Fibroblast of skin of left biceps (primary cell): ENCODE measurements around the gene EMP1.
A peak's percentile ranks its signal among the peaks of the same experiment; 100 is the strongest.

Experiments
- DNase-seq, 2 experiments: peaks; one replicate each; pipeline ENCODE4 v3.0.0-alpha.2; 2013; ENCODE audit warnings: low read depth in 2 of 2

Gene EMP1, protein sequence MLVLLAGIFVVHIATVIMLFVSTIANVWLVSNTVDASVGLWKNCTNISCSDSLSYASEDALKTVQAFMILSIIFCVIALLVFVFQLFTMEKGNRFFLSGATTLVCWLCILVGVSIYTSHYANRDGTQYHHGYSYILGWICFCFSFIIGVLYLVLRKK

DNA sequence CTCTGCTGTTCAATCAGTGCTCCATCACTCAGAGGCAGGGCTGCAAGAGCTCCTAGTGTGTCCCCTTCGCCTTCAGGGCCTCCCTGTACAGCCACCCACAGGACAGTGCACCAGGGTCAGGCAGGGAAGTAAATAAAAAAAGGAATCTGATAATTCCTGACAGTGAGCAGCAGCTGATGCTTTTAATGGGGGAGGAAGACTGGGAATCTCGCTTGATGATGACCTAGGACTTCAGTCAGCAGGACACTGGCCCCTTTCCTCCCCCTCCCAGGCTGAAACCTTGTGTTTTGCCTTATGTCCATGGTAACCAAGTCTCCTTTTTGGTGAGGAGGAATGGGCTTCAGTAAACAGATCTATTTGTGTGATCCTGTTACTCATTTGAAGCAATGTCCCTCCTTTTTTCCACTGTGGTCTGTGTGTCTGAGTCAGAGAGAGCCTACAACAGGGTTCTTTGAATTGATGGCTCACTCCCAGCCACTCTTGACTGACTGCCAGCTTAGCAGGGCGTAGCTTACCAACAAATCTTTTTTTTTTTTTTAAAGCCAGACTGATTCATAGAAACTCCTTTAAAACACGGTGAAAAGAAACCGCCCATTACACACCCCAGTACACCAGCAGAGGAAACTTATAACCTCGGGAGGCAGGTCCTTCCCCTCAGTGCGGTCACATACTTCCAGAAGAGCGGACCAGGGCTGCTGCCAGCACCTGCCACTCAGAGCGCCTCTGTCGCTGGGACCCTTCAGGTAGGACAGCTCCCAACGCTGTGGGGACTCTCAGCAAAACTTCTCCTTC is at the start of gene EMP1:
TSS of gene EMP1 (plus strand) at position 597 of the 792 bp plus-strand sequence. CDS start 14,785 bp downstream, outside the sequence.
- peak; percentile 99 for DNase-seq

- DNase-seq, result no peak
These were observed 48.6 kb upstream of the EMP1 start for GRCh38 chr12:13147688-13148484.

GRCh38 chr12:13148485-13148847 is 48.1 kb upstream of the EMP1 start:
- DNase-seq, result no peak

DNA sequence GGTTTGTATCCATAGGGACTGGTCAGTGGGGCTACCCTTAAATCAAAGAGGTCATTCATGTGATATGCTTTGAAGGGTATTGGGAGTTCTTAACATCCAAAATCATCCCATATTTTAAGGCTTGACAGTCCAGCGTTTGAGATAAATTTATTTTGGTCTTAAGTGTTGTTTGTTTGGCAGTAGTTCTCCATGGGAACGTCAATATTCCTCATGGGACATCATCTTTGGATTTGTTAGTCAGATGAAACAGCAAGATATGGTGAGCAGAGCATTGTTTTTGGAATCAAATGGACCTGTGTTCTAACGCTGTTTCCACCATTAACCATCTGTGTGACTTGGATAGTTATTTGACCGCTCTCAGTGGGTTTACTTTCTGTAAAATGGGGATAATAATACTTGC is 47.1 kb upstream of the EMP1 start:
- no peak for DNase-seq

- DNase-seq, result no peak
These were observed 44.2 kb upstream of the EMP1 start for GRCh38 chr12:13152281-13152680.

GRCh38 chr12:13152756-13153155 is 43.8 kb upstream of the EMP1 start:
- no peak for DNase-seq

DNA sequence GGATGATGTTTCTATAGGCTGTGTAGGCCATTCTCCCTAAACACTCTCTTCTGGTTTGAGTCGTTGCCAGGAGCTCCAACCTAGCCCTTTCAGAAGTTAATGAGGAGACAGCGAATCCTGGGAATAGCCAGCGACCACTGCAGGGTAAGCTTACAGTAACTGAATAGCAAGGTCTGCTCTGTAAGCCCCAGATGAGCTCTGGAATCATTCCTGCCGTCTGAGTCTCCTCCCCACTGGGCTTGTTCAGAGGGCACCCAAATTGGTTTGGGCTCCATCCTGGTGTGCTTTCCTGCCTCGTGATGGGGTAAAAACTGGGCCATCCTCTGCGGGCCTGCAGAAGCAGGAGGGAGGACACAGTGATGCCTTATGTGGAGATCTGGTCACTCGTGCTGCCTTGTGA is 43.3 kb upstream of the EMP1 start:
- DNase-seq, result no peak

DNA sequence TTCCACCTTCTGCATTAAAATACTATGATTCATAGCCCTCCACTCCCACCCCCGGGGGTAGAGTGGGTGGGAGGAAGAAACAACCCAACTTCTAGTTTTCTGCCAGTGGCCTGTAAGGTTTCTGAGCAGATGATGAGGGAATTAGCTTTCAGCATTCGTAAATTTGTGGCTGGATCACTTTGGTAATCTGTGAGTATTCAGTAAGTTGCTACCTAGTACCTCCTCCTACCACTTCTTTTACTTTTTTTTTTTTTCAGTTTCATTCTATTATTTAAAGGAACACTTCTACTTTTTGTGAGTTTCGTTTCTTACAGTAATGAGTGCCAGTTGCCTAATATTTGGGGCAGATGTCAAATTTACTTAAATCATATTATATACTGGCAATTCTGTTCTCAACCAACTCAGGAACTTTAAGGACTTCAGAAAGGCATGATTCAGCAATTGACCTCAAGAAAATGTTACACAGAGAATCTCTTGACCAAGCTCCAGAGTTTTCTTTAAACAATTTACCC is 42.4 kb upstream of the EMP1 start:
- no peak for DNase-seq

DNA sequence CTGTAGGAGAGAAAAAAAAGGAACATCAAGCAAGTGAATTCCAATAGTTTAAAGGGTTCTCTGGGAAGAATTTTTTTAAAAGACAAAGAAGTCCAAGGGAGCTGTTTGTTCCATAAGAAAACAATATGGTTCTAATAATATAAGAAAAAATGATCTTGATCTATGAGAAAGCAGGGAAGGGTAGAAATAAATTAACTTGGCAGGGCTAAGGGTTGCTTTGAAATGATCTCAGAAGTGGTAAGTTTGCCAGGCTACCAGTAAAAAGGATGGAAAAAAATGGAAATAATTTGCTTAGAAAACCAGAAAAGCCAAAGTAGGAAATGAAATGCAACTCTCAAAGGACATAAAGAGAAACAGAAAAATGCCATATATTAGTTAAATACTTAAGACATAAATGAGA is 41.7 kb upstream of the EMP1 start:
- DNase-seq, result no peak

DNA sequence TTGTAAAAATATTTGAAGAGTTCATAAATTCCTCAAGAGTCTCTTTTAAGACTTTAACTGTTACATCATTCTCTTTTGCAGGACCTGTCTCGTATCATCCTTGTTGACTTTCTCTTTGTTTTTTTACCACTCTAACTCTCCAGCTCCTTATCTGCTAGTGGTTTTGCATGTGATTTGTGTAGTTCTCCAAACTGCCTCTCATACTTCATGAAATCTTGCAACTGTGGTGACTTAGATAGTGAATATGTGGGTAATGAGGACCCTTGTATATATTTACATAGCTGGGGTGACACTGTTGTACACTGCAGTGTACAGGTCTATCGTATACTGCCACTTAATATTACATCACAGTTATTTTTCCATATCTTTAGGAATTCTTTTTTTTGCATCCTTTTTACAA is 40.2 kb upstream of the EMP1 start:
- no peak for DNase-seq

DNA sequence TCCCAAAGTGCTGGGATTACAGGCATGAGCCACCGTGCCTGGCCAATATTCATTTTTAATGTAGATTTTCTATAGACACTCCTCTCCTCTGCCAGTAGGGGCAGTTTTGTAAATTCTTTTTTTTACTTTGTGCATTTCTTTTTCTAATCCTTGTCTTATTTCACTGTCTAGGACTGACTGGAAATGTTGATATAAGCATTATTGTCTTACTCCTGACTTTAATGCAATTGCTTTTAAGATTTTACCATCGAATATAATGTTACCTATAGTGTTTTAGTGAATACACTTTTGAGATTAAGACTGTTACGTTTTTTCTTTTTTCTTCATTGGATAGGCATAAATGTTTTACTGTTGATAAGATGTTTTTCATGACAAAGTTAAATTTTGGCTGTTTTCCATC is 35.4 kb upstream of the EMP1 start:
- no peak for DNase-seq

- no peak for DNase-seq
These were observed 33.6 kb upstream of the EMP1 start for GRCh38 chr12:13162904-13163303.

GRCh38 chr12:13163868-13164635 is 32.5 kb upstream of the EMP1 start:
- DNase-seq, result no peak

DNA sequence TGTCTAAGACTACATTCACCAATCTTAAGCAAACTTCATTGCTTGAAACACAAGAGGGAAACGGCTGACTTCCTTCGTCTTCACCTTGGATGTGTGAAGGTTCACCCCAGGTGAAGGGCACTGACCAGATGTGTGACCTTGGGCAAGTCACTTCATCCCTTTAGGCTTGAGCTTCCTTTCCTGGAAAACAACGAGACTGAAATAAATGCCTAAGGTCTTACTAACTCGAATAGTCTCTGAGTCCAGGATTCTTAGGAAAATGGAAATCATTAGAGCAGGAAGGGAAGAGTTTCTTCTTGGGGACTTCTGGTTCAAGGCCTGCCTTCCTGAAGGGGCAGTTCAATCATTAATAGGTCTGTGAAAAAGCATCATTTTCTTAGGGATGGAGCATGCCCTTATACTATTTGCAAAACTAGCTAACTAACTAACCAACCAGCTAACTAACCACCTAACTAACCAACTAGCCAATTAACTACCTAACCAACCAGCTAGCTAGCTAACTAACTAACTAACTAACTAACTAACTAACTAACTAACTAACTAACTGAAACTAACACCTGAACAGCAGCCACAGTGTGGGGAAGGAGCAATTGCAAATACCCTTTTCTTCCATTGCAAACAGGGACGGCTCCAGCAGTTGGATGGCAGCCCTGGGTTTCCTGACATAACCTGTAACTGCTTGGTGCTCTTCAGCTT is 31.5 kb upstream of the EMP1 start:
- no peak for DNase-seq

- no peak for DNase-seq
These were observed 30.9 kb upstream of the EMP1 start for GRCh38 chr12:13165617-13166041.

DNA sequence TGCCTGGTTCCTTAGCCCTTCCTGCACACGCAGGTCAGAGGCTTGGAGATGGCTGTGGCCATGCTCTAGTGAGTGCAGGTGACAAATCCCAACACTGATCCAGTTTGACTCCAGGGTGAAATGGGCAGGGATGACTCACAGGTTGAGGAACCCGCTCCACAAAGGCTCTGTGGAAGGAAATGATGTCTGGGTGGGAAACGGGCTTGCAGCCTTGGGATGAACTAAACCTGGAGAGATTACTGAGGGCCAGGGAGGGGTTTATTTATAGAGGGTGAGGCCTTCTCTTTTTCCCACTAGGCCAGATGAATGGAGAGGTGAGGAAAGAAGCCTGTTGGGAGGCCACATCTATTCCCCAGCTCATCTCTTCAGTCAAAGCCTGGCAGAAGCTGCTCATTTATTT is 29.3 kb upstream of the EMP1 start:
- no peak for DNase-seq

- no peak for DNase-seq
These were observed 28.6 kb upstream of the EMP1 start for GRCh38 chr12:13167906-13168305.

GRCh38 chr12:13169272-13169671 is 27.3 kb upstream of the EMP1 start:
- DNase-seq, result no peak

DNA sequence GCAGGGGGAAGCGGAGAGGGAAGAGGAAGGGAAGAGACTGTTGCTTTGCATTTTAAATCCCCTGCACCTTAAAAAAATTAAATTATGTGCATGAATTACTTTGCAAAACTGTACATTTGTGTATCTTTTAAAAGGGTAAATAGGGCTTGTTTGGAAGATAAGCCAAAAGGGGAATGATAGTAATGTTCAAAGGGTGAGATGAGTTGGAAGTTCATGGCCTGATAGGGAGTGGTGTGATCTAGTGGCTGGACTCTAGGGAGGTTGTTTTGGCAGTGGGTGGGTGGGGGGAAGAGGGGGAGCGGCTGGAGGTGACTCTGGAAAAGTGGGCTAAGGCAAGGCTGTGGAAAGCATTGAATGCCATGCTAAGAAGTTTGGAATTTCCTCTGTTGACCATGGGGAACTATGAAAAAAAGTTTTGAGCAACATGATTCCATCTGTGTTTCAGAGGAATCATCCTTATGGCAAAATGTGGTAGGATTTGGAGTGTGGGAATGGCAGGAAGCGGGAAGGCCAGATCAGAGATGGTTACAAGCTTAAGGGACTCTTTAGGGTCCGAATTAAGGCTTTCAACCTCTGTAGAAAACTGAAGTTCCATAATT is 25.5 kb upstream of the EMP1 start:
- DNase-seq, result no peak

DNA sequence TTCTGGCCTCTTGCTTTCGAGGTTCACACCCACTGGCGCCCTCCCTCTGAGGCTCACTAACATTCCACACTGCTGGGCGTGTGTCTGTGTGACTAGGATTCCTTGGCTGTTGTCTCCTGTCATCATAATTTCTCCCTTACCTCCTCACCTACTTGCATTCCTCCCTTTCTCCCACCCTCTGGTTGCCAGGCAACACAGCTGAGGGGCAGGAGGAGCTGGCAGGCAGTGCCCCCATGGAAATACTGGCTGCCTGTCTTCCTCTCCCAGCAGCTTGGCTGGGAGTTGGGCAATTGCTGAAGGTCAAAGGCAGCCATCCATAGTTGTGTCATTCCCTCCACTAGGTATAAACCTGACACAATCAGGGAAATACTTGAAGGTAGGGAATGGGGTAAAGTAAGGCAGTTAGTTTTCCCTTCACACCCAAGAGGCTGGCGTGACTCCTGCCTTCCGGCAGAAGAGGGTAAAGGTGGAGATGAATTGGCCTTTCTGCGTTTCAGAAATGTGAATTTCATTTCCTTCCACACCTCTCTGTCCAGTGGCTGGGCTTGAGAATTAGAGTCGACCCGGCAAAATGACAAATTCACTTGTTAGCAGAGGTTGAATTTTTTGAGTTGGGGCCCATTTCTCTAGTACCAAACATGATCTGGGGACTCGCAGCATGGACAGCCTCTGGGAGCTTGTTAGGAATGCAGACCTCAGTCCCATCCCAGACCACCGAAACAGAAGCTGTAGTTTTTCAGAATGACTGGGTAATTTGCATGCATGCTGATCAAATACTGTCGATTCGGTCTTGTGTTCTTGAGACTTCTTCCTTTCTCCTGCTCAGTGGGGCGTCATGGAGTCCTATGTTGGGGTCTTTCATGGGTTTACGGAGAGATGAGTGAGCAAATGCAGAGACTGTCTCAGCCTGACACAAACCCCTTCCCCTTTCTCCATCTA is 24.3 kb upstream of the EMP1 start:
- DNase-seq, result no peak
